ENCODE measurements around the gene GPR18.

GPR18 gene

GRCh38 chr13:99206226-99206625, 52.0 kb downstream of the GPR18 start:
- DNase-seq: no peak

GRCh38 chr13:99205621-99206220, 52.5 kb downstream of the GPR18 start:
- DNase-seq: no peak

All from CD4-positive, alpha-beta T cell treated with Interleukin-17A for 1 hour (primary cell).